ENCODE measurements around the gene MORN1.
"Not testable (repeated sequence)": the region's sequence is repeated elsewhere in the genome, so short reads cannot be mapped to it uniquely, and the experiment has no call there.

Gene MORN1

DNA sequence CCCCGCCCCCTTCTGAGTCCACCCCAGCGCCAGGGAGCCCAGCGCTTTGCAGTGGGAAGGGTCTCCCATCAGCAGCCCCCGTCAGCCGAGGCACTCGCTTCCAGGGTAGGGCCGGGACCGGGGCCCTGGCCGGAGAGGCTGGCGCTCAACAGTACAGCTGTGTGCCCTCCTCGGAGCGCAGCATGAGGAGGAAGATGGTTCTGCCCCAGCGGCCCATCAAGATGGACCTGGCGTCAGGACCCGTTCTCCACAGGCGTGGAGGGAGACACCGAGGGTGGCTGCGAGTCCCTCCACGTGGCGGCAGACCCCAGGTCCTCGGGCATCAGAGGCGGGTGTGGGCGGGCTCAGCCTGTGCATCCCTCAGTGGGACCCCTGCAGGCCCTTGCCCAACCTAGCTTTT lies 54.3 kb downstream of the MORN1 start:
- DNase-seq (ENCODE audit: low read depth in 2 of 2): no peak

DNA sequence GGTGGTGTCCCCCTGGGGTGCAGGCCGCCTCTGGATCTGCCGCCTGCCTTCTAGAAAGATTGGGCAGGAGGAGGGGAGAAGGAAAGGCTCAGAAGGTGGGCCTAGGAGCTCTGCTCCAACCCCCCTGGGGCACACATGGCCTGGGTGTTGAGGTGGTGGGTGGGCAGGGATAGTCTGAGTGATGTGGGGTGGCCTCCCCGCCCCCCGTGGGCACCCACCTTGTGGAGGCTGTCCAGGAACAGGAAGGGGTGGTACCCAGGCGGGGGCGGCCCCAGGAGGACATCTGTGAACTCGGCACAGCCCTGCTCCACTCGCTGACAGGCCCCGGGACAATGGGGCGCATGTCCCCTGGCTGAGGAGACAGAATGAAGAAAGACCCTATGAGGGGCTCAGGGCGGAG lies 54.9 kb downstream of the MORN1 start:
- DNase-seq (ENCODE audit: low read depth in 2 of 2): no peak

DNA sequence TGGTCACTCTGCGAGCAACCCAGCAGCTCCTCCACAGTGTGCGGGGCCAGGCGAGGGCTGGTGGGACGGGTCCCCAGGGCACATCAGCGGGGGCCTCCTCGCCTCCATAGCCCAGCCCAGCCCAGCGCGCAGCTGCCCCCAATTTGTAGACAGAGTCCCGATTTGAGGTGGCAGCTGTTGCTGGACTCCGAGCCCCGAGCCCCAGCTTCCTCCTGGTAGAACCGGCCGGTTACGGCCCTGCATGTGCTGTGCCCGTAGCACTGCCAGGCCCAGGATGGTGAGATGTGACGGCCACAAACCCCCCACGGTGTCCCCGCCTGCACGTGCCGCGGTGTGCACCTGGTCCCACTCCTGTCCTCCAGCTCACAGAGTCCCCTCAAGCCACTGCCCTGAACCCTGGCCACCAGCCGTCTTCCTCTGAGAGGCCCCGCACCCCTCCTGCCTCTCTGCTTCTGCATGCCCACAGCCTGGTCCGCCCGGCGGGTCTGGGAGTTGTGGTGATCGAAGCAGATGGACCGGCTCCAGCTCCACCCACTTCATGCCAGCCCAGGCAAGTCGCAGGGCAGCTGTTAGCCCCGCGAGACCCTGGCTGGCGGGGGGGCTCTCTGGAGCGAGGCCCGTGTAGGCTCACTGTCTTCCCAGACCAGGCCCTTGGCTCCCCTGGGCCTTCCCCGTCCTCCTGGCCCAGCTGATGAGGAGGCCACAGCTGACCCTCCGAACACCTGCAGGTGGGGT lies 55.5 kb downstream of the MORN1 start:
- DNase-seq (ENCODE audit: low read depth in 2 of 2): no peak

DNA sequence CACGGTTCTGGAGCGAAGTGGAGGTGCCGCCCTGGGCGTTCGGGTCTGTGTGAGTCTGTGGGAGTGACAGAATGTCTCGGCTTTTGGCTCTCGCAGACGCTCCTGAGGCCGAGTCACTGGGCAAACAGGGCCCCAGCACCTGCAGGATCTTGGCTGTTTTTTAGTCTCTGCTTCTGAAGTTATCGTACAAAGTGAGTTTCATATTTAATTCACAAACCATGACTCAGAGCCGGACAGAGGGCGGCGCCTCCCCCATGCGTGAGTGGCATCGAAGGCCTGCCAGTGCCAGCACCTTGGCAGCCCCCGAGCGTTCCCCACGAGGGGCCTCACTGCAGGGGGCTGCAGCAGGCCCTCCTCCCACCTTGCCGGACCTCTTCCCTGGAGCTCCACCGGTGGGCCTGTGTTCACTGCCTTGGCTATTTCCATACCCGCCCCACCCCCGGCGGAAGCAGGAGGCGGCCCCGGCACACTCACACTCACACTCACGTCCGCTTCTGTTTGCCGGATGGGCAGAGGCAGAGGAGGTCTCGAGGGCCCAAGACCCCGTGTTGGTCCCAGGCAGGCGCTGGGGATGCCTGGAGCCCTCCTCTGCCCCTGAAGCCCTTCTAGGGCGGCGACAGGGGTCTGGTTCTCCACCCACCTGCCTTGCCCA lies 56.3 kb downstream of the MORN1 start:
- no peak for DNase-seq (ENCODE audit: low read depth in 2 of 2)

DNA sequence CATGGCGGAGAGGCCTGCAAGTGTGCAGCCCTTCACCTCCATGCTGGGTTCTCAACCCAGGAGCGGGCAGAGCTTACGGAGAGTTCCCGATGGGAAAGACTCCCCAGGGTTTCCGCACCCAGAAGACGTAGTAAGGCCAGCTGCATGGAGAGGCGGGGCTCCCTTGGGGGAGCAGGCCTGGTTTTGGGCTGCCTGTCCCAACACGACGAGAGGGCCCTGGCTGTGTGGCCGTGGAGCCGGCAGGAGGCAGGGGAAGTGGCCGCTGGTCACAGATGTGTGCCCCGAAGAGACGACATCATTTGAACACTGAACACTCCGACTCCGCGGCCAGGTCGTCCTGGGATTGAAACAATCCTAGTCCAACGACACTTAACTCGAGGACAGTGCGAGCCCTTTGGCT lies 57.0 kb downstream of the MORN1 start:
- DNase-seq (ENCODE audit: low read depth in 2 of 2): no peak

DNA sequence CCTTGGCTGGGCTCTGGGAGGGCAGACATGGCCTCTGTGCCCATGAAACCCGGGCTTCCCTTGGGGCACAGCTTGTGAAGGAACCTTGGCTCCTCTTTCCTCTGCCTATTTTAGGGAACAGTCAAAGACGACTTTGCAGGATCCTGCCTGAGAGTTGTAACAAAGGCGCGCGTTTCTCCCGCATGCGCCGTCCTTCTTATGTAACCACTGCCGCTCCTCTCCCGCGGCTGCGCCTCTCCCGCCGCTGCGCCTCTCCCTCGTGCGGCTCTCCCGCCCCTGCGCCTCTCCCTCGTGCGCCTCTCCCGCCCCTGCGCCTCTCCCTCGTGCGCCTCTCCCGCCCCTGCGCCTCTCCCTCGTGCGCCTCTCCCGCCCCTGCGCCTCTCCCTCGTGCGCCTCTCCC lies 59.8 kb downstream of the MORN1 start:
- DNase-seq (ENCODE audit: low read depth in 2 of 2): not testable (repeated sequence)

DNA sequence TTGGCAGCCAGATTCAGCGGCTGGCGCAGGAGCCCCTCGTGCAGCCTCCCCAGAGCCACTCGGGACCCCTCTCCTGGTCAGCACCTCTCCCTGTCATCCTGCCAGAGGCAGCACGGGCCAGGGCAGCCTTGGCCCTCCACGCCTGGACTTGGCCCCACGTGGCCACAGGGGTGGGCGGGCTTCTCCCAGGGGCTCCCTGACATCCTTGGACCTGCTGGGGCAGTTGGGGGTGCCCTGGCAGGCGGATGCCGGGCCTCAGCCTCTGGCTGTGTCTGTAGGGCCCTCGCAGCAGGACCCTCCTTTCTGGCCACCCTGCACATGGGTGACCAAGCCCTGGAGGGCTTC lies 60.2 kb downstream of the MORN1 start:
- DNase-seq (ENCODE audit: low read depth in 2 of 2): no peak

DNA sequence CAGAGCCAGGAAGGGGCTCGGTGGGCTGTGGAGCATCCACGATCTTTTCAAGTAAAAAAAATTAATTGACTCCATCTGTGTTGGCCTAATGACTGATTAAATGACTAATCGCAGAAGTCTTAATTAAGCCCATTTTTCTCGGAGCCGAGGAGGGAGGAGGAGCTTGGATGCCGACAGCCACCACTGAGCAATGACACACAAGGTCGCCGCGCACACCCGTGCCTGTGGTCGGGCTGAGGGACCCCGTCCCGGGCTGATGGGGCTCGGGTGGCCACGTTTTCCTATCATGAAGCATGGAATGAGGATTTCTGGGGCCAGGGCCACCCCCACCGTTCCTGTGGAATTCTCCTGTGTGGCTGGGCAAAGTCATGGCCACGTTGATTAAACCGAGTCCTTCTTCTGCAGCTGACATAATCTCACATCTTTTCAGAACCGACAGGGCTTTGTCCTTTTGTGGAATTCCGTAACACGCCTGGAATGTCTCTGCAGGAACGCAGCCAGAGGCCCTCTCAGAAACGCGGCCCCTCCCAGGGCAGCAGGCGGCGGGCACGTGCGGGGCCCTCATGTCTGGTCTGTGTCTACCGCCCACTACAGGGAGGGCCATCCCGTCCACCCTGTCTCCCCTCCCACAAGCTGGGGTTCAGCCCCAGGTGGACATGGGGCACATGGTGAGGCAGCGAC lies 60.7 kb downstream of the MORN1 start:
- DNase-seq (ENCODE audit: low read depth in 2 of 2): no peak

DNA sequence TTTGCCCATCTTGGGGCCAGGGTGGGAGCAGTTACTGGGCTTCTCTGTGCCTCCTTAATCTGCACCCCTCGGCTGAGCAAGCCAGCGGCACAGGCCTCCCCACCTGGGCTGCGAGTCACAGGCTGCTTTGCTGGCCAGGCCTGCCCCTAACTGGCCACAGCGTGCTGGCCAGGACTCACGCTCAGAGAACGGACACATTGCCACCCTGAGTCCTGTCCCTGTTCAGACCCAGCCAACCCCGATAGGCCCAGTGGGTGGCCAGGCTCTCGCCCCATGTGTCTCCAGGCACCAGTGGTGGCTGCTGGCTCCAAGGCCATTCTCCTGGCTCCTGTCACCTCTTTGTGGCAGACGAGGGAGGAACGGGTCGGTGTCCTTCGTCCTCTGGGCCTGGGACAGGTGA lies 61.3 kb downstream of the MORN1 start:
- DNase-seq (ENCODE audit: low read depth in 2 of 2): no peak

DNA sequence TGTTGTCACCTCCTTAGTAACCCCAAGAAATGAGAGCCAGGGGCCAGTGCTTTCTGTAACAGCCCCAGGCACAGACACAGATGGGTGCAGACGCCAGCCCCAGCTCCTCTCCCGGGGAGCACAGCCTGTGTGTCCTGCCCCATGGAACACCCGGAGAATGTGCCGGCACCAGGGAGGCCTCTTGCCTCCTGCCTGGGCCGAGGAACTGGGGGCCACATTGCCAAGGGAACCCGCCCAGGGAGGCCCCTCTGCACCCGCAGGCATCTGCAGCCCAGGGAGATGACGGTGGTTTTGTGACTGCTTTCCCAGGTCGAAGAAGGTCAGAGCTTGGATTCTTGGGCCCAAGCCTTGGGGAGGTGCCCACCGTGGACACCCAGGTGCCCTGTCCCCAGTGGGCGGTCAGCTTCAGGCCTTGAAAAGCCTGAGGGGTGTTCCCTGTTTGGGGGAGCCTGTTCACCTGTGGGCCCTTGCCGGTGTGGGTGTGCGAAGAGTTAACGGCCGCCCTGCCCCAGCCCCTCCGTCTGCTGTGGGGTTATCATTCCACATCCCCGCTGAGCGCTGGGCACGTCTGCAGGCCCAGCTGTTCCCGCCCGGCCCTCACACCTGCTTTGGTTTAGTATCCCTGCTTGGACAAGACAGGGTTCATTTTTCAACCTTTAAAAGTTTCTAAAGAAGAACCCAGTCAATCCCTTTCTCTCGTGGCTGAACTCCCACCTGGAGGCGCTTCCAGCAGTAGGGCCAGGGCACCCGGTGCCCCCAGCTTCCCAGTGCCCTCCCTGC lies 62.5 kb downstream of the MORN1 start:
- no peak for DNase-seq (ENCODE audit: low read depth in 2 of 2)

DNA sequence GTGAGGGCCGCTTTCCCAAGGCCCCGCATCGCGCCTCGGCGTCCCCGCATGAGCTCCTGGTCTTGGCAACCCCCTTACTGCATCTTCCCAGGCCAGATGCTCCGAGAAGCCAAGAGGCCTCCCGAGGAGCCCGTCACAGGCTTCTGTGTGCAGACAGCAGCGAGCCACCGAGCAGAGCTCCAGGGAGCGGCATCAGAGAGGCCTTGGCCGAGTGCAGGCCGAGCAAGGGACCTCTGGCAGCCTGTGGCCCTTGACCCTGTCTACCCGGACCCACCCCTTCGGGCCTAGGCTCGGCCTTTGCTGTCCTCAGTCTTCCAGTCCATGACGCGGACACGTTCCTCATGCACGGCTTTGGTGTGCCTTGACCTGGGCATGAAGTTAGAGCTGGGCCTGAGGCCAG lies 63.5 kb downstream of the MORN1 start:
- DNase-seq (ENCODE audit: low read depth in 2 of 2): no peak

DNA sequence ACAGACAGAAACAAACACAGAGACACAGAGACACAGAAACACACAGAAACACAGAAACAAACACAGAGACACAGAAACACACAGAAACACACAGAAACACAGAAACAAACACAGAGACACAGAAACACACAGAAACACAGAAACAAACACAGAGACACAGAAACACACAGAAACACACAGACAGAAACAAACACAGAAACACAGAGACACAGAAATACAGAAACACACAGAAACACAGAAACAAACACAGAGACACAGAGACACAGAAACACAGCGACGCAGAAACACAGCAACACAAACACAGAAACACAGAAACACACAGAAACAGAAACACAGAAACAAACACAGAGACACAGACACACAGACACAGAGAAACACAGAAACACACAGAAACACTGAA lies 64.2 kb downstream of the MORN1 start:
- not testable (repeated sequence) for DNase-seq (ENCODE audit: low read depth in 2 of 2)

DNA sequence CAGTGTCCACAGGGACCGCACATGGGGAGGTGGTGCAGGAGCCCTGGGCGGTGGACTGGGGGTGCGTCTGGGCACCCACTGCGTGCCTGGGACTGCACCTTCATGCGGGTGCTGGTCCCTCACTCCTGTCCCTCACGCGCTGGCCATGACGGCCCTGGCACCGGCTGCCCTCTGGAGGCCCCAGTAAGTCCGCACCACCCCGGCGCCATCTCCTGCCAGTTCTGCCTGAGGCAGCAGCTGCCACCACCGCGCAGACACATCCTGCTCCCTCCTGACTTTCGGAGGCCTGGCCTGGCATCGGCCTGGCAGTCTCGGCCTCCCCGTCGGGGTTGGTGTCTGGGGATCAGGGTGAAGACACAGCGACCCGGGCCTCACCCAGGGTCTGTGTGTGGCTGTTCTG lies 64.8 kb downstream of the MORN1 start:
- DNase-seq (ENCODE audit: low read depth in 2 of 2): no peak

DNA sequence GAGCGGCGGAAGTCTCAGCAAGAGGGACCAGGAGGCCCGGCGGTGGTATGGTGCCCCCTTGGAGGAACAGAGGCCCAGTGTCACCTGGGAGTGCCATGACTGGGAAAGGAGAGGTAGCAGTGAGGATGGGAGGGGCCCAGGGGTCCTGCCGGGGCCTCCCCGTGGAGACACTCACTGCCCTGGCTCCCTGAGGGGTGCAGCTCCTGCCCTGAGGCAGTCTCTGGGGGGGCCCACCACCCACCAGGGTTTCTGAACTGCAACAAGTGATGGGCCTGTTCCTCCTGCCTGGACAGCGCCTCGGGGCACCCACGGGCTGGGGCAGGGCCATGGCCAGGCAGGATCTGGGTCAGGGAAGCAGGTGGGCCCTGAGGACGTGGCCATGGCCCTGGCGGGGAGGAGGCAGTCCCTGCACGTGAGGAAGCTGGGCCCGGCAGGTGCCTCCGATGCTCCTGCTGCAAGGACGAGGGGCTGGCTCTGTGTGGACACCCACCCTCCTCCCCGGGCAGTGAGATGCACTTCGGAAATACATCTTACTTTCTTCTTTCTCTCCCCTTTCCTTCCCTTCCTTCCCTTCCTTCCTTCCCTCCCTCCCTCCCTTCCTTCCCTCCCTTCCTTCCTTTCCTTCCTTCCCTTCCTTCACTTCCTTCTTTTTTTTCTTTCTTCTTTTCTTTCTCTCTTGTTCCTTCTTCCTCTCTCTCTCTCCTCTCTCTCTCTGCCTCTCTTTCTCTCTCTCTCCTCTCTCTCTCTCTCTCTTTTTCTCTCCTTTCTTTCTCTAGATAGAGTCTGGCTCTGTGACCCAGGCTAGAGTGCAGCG lies 66.6 kb downstream of the MORN1 start:
- no peak for DNase-seq (ENCODE audit: low read depth in 2 of 2)

DNA sequence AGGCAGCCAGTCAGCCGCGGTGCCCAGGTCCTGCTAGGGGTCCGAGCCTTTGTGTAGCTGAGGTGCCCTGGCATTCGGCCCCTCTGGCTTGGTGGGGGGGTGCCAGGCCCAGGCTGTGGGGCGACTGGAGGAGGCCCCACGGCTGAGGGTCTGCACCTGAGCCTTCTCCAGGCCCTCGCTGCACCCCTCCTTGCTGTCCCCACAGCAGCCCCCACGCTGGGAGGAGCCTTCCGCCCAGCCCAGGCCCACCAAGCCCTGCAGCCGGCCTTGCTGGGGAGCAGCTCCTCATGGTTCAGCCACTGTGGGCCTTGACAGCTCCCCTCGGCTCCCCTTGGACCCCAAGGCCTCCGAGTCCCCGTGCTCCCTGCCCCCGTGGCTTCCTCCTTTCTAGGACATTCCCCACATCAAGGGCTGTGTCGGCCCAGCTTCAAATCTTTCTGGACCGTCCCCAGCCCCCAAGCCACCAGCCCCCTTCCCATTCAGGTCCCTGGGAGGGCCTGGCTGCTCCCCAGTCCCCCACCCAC lies 67.8 kb downstream of the MORN1 start:
- DNase-seq (ENCODE audit: low read depth in 2 of 2): no peak

DNA sequence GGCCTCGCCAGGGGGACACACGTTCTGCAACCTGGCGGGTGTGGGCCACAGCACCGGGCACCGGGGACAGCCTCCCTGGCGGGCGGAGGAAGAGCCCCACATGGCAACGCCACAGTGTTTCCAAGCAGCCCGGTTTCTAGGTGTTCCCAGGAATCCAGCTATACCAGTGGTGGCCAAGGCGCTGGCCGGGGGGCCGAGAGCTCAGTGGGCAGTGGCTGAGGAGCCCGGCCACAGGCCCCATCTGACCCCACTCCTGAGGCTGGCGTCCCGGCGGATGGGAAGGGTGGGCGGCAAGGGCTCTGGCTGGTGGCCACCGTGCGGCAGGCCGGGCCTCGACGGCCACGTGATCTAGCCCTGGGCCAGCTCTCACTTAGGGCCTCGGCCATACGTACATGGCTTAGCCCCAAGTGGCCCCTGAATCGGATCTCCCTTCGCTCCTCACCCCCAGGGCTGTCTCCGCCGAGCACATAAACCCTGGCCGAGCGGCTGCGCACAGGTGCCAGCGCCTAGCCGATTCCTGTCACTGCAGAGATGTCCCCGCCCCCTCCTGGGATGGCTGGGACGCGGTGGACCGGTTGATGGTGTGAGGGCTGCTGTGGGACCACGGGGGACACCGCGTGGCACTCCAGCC lies 68.7 kb downstream of the MORN1 start:
- DNase-seq (ENCODE audit: low read depth in 2 of 2): no peak

DNA sequence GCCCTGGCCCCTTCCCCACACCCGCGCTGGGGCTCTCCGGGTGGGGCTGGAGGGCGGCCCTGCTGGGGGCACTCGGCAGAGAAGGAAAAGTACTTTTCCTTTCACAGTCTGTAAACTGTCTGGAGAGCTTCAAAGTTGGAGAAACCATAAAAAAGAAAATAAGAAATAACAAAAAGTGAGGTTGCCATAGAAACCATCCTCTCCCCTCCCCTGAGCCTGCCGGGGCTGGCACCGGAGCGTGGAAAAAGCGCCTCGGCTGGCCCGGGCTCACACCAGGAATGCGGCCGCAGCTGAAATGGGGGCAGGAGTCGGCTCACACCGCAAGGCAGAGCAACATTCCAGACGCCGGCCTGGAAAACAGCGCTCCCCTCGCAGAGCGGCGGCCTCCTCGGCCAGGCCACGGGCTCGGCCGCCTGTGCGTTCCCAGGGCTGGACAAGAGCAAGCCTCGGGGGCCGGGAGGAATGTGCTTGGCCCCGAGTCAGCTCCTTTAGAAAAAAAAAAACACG lies 69.2 kb downstream of the MORN1 start:
- DNase-seq (ENCODE audit: low read depth in 2 of 2): no peak

DNA sequence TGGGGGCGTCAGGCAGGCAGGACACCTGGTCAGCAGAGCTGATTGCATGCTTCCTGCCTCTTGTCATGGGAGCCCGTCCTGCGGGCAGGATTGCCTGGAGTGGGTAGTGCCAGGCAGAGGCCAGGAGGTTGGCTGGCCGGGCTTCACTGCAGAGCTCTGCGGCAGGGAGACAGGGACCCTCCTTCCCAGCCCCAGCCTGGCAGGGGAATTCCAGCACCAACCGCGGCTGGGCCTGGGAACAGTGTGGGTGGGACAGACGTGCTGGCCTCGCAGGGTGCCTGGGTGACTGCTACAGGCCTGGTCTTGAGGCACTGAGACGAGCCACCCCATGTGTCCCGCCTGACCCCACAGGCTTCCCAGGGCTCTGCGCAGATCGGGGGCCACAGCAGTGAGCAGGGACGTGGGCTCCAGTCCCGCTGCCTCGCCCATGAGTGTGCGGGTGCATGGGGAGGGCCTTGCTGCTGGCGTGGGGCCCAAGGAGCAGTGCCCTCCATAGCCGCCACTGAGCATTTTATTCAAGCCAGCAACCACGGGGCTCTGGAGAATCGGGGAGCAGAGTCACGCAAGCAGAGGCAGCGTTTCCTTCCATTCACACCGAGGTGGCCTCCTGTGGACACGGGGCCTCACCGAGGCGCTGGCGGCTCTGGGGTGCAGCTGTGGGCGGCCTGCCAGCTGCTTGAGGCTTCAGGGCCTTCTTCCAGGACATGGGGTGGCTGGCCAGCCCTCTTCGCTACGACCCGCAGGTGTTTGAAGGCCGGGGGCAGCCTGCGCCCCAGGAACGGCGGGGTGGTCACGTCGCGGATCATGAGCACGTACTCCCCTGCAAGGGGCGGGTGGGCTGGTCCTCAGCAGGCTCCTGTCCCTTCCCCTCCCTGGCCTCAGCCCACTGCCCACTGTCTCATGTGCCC lies 70.3 kb downstream of the MORN1 start:
- DNase-seq (ENCODE audit: low read depth in 2 of 2): no peak

DNA sequence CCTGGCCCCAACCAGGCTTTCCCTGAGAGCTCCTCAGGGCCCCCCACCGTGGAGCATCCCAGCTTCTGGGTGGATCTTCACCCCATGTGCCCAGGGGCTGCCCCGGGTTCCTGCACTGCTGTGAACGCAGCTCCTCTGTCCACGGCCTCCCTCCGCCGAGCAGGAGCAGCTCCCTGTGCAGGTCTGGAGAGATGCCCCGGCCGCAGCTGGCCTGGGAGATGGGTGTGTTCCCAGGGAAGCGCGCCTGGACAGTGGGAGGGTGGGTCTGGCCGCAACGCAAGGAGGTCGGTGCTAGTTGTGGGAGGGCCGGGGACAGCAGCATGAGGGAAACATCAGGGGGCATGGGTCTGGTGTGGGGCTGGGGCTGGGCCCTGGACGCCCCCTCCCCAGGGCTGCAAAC lies 71.3 kb downstream of the MORN1 start:
- no peak for DNase-seq (ENCODE audit: low read depth in 2 of 2)

DNA sequence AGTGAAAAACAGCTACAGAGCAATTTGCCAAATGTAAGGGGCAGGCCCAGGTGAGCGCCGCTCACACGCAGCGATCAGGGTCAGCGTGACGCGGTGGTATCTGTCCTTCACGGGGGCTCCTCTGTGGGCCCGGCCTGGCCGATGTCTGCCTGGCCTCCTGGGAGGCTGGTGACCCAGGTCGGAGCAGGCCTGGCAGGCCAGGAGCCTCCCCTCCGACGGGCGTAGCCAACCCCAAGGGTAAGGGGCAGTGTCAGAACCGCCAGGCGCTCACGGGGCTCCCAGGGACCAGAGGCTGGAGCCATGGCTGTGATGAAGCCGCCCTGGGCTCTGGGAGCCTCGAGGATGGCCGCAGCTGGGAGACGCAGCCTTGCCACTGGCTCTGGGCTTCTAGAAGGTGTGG lies 72.1 kb downstream of the MORN1 start:
- DNase-seq (ENCODE audit: low read depth in 2 of 2): no peak
